ENCODE data around the gene ZNF48. TPM values are rescaled to one million over a fixed set of nuclear protein-coding genes. Genes with fewer than 3 reads are reported as not detected.

ZNF48 gene
- total and polyA plus RNA-seq, 2 donors (not counting 1 experiment from before 2014, with no cell fraction given), result 8.4 to 13.3 TPM

- Mint-ChIP-seq H3K4me3 (peak overlapping the region; percentile 96), H3K27me3 (no peaks in the 10 kb centered on the region), H3K9me3 (ENCODE audit: insufficient read depth) (no peaks in the 10 kb centered on the region), H3K4me1 (peaks cover 43% of the 10 kb centered on the region), H3K27ac (peak overlapping the region; percentile 50)
- Histone ChIP-seq H3K4me1 (ENCODE audit: control insufficient read depth in 2 of 2, insufficient read depth in 2 of 2, low read length in 2 of 2) (peaks cover 31 to 35% of the 10 kb centered on the region in 2 donors), H3K9ac (ENCODE audit: low read length) (peak overlapping the region; percentile 74), H3K36me3 (replicated peaks in 1 of 2; ENCODE audit: control extremely low read depth in 1 of 2, control insufficient read depth in 1 of 2, extremely low read depth in 1 of 2, insufficient read depth in 2 of 2, low read length in 1 of 2) (peaks cover 0 to 18% of the 10 kb centered on the region in 2 experiments), H3K9me3 (ENCODE audit: control extremely low read depth in 1 of 3, control insufficient read depth in 2 of 3, insufficient read depth in 1 of 3, low read length in 2 of 3) (peaks cover 0 to 6% (median 0%) of the 10 kb centered on the region in 3 donors), H3K27me3 (replicated peaks in 1 of 4; ENCODE audit: control extremely low read depth in 1 of 4, control insufficient read depth in 3 of 4, insufficient read depth in 4 of 4, low read length in 3 of 4) (no peaks in the 10 kb centered on the region), H2AFZ (ENCODE audit: insufficient read depth, low read depth, low read length, poor library complexity, severe bottlenecking) (peak overlapping the region; percentile 81), H3K4me2 (replicated peaks; ENCODE audit: low read depth, low read length, poor library complexity, severe bottlenecking) (peak overlapping the region; percentile 72), H3K27ac (ENCODE audit: low read length in 2 of 2) (peak overlapping the region; percentile 78 to 85), H4K20me1 (ENCODE audit: control insufficient read depth, insufficient read depth, low read length, poor library complexity, severe bottlenecking) (peaks cover 22% of the 10 kb centered on the region), H3K4me3 (ENCODE audit: control extremely low read depth in 1 of 5, extremely low read depth in 1 of 5, insufficient read depth in 1 of 5, low read depth in 2 of 5, low read length in 4 of 5) (peak overlapping the region; percentile 74 to 99 (median 78)), H3K79me2 (ENCODE audit: control insufficient read depth, insufficient read depth, low read length) (peaks cover 25% of the 10 kb centered on the region)
- DNase-seq, result no peak
- no peak for ATAC-seq (ENCODE audit: low read depth)
- ChIA-PET CTCF (interaction anchor here (0.6 to 7.4 kb wide), 5 partner anchors 13 to 90 kb away, joined by 3 to 77 read pairs (median 17); partner anchors contain the start of genes DCTPP1, ITGAL and ZNF747), POLR2A (interaction anchor here (0.8 to 2.1 kb wide), 5 partner anchors 15 to 127 kb away, joined by 3 to 6 read pairs (median 5); partner anchors contain the start of genes DCTPP1, ITGAL and ZNF688)
- intact Hi-C loops (cut with micrococcal nuclease), result loop anchor here (1.0 to 2.0 kb wide), 5 partner anchors 14 to 82 kb away; partner anchors contain the start of genes DCTPP1 and ITGAL
- 36% methylated on average over 11 of the region's 11 CpGs for WGBS (ENCODE audit: insufficient coverage)
- no peak for TF ChIP-seq EZH2 (IDR thresholded peaks at IDR 0.05; ENCODE audit: borderline replicate concordance, insufficient read depth, low read depth, low read length, poor library complexity, severe bottlenecking)
- TF ChIP-seq, protein P1, sequence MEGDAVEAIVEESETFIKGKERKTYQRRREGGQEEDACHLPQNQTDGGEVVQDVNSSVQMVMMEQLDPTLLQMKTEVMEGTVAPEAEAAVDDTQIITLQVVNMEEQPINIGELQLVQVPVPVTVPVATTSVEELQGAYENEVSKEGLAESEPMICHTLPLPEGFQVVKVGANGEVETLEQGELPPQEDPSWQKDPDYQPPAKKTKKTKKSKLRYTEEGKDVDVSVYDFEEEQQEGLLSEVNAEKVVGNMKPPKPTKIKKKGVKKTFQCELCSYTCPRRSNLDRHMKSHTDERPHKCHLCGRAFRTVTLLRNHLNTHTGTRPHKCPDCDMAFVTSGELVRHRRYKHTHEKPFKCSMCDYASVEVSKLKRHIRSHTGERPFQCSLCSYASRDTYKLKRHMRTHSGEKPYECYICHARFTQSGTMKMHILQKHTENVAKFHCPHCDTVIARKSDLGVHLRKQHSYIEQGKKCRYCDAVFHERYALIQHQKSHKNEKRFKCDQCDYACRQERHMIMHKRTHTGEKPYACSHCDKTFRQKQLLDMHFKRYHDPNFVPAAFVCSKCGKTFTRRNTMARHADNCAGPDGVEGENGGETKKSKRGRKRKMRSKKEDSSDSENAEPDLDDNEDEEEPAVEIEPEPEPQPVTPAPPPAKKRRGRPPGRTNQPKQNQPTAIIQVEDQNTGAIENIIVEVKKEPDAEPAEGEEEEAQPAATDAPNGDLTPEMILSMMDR (IDR thresholded peaks at IDR 0.05), result no peak
Measured at GRCh38 chr16:30445149-30445407, 49.9 kb downstream of the ZNF48 start.
